NCI-H748 treated with DMSO at 0.1 percent for 48 hours (cell line): Measurements from ENCODE around the gene MOGAT2.
A peak's percentile ranks its signal among the peaks of the same experiment; 100 is the strongest.

Experiments
- DNase-seq: peaks from one replicate; lab custom pipeline; 2025; lab: John Stamatoyannopoulos, UW

MOGAT2 gene

DNA sequence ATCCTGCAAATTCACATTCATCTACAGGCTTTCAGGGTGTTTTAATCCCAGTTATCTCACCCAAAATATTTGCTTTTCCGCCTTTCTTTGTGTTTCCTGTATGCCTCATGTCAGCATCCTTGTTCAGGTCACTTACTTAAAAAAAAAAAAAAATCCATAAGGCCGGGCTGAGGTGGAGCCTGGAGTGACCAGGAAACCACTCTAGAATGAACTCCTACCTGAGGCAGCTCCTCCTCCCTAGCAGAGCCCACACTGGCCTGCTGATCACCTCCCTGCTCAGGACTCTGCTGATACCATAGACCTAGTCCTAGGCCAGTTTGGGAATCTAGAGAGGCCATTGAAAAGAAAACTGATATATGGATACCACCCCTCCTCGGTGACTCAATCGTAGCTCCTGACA, 42.2 kb downstream of the MOGAT2 start:
- DNase-seq, result no peak

DNA sequence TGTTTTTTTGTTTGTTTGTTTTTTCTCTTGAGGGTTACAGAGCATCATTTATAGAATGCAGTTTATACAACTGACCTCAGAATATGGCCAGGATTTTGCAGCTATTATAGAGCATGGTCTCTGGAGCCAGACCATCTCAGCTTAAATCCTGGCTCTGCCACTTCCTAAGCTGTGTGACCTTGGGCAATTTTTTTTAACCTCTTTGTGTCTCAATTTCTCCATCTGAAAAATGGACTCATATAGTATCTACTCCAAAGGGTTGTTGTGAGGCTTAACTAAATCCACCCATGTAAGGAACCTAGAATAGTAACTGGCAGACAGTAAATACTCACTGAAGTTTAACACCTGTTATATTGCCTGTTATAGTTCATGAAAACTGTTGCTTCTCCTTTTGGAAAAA, 42.6 kb downstream of the MOGAT2 start:
- no peak for DNase-seq

DNA sequence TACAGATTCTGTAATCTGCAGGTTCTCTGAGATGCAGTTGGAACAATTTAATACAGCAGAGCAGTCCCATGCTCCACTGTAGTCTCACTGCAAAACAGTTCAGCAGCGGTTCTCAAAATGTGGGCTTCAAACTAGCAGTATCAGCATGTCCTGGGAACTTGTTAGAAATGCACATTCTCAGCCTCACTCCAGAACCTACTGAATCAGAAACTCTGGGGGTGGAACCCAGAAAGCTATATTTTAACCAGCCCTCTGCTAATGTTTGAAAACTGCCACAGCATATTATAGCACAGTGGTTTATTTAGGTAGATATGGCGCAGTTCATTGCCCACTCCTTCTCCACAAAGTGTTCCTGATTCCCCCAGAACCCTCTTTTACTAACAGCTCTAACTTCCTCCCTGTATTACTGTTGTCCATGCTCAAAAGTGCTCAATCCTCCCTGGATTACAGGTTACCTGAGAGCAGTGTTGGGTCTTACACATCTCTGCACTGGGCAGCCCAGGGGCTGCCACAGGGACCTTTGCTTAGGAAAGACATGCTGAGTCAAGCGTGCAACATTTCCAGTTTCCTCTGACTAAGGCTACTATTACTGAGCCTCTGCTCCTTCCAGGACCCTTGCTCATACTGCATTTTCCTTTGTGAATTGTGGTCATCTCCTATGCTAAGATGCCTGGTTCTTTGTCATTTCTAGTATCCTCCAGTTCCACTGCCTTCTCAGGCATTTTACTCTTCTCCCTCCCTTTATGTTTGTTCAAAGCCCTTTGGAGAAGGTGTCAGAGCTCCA, 43.3 kb downstream of the MOGAT2 start:
- DNase-seq, result no peak

DNA sequence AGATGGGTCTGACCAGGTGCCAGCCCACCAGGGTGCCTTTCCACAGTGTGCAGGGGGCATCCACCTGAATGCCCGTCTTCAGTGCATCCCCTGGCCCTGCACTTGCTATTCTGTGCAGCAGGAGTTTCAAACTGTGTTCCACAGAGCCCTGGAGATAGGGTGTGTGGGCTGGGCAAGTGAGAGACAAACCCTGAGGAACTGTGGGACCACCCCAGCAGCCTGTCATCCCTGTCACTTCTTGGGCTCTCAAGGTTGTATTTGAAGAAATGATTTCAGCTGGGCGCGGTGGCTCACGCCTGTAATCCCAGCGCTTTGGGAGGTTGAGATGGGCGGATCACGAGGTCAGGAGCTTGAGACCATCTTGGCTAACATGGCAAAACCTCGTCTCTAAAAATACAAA, 44.5 kb downstream of the MOGAT2 start:
- no peak for DNase-seq

DNA sequence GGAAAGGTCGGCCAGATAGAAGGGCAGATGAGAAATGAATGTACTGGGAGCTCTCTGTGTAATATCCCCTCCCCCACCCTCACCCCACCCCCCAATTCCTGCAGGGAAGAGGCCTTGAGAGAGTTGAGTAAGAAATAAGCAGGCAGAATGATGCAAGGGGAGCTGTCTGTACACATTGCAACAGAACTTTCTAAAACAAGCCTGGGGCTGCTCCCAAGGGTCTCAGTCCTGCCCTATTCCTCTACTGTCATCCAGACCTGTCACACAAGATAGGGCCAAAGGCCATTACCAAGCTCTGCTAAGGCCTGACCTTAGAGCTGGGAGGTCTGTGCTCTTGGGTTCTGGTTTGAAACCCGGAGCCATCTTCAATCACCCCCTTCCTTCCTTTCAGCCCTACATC, 45.2 kb downstream of the MOGAT2 start:
- DNase-seq, result no peak

DNA sequence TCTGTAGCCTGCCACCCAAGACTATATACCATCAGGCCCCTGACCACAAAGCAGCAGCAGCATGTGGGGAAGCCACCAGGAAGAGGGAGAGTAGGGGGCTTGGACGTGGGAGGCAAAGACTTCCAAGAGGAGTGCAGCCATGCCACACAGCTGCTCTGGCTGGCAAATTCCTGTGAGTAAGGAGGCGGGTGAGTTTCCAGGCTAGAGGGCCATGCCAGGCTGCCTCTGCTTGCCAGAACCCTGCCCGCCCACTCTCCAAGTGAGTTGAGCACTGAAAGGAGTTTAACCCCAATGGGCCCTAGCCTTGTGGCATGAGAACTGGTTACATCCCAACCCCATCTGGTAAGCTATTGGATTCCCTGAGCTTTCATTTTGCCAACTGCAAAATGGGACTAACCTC, 46.2 kb downstream of the MOGAT2 start:
- DNase-seq, result no peak

DNA sequence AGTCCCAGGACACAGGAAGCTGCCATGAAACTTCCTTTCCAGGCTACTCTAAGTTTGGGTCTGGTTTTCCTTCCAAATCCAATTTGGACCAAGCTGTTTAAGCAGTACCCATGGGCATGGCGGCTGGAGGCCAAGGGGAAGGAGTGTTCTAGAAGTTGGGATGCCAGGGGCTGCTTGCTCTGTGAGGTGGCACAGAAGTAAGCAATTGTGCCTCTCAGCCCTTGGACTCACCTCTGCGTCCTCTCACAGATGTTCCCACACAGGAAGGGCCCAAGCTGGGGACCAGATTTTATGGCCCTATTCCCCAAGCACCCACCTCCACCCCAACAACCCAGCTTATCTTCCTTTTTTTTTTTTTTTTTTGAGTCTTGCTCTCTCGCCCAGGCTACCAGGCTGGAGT, 47.5 kb downstream of the MOGAT2 start:
- no peak for DNase-seq

DNA sequence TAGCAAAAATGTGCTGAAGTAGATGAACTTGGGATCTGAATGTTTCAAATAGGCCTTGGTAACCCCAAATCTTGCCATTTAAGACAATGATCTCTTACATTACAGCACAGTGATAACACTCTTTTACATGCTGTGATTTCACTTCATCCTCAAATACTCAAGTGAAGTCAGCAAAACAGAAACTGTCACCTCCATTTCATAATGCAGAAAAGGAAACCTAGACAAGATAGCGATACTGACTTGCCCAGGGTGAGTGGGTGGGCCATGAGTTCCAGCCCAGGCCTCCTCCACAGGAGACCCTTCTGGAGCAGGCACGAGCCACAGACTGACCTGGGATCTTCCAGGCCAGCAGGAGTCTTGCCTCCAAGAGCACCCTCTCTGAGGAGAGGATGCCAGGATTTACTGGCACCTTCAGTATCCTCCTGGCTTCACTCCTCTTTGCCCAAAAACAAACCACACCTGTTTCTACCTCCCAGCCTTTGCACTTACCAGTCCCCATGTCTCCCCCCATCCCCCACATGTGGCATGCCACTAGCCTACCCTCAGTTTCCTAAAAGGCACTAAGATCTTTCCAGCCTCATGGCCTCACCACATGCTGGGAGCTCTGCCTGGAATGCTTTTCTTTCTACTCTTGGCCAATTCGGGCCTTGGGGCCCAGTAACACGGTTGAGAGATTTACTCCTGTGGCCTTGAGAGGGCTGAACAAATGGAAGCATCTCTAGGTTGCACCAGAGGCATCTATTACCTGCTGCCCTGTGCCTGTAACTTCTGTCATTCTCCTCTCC, 49.0 kb downstream of the MOGAT2 start:
- no peak for DNase-seq

DNA sequence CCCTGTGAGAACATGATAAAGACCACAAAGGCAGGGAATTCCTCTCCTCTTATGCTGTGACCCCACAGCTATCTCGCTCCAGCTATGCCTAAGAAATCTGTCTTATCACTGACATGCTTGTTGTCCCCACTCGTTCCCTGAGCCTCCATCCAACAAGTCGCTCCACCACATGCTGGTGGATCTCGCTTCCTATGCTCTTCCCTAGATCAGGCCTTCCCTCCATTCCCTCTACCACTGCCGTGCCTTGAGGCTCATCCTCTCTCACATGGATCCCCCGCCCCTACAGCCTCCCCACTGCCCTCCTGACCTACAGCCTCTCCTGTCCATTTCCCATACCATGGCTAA, 49.6 kb downstream of the MOGAT2 start:
- no peak for DNase-seq

DNA sequence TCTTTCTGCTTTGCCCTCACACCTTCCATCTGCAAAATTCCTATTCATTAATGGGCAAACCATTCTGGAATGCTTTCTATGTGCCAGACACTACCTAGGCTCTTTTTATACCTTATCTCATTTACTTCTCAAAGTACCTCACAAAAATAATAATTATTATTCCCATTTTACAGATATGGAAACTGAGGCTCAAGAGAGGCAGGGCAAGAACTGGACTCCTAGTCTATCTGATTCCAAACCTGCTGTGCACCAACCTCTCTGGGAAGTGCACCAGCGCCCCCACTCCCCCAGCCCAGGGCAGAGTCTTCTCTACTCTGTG, 50.1 kb downstream of the MOGAT2 start:
- no peak for DNase-seq

DNA sequence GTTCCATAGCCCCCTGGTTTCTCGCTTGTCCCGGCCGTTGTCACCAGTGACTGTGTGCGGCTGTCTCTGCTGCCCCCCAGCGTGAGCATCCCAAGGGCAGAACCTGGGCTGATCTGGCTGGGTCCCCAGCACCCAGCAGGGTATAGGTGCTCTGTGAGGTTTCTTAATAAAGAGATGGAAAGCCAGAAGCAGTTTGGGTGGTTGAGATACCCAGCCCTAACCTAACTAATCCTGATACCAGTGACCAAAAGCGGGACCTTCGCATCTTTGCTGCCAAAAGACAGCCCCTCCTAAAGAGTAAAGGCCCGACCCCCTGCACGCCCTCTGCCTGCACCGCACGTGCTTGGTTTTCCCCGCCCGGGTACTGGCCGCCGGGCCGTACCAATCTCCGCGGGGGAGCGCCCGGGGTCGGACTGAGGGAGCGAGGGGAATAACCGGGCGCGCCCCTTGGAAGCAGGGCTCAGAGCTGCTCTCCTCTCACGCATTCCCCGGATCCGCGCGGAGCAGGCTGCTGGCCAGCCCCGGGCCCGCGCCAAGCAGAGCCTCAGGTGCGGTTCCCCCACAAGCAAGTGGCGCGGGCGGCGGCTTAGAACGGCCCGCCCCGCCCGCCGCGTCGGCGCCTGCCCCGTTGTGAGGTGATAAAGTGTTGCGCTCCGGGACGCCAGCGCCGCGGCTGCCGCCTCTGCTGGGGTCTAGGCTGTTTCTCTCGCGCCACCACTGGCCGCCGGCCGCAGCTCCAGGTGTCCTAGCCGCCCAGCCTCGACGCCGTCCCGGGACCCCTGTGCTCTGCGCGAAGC, 50.7 kb downstream of the MOGAT2 start, which contains the start of gene DGAT2:
TSS of gene DGAT2 (plus strand) at position 667 of the 797 bp plus-strand sequence. CDS start 214 bp downstream, outside the sequence.
- peak; percentile 59 for DNase-seq

DNA sequence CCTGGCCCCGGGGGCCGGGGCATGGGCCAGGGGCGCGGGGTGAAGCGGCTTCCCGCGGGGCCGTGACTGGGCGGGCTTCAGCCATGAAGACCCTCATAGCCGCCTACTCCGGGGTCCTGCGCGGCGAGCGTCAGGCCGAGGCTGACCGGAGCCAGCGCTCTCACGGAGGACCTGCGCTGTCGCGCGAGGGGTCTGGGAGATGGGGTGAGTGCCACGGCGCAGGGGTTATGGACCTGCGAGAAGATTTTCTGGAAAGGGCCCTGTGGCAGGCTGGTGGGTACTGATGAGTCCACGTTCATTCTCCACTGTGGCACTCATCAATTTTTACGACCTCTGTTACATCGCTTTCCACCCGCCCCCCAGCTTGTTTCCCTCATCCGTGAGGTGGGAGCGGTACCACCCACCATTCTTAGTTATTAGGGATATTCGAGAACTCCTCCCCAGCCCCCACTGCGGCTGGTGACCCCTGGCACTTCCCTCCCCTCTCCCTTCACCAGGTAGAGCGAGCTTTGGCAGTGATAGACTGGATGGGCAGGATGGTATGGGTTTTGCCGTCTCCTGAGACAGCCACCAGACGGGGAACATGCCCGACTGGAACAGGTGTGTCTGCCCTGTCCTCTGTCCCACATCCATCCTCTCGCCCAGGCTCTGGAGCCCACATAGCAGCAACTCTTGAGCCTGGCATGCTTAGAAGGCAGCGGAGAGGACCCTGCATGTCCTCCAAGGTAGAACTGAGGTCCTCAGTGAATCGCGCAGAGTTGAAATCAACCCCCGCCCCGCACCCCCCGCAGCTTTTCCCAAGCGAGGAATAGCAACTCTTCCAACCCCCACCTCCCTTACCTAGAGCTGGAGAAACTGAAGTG, 51.5 kb downstream of the MOGAT2 start:
- DNase-seq, result peak; percentile 24

DNA sequence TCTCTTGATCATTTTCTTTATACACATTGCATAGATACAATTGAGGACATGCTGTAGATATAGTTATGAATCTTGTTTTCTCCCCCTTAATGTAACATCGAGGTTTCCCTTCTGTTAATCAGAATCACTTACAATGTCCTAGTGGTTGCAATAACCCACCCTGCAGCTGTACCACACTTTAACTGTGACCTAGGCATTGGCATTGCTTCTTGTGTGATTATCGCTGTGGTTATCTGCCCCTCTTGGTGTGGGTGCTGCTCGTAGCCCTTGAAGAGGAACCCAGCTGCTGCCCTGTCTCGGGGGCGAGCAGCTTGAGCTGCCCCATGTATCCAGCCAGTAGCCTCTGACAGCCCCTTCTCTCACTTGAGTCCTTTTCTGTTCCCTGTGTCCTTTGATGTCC, 52.5 kb downstream of the MOGAT2 start:
- DNase-seq, result no peak

DNA sequence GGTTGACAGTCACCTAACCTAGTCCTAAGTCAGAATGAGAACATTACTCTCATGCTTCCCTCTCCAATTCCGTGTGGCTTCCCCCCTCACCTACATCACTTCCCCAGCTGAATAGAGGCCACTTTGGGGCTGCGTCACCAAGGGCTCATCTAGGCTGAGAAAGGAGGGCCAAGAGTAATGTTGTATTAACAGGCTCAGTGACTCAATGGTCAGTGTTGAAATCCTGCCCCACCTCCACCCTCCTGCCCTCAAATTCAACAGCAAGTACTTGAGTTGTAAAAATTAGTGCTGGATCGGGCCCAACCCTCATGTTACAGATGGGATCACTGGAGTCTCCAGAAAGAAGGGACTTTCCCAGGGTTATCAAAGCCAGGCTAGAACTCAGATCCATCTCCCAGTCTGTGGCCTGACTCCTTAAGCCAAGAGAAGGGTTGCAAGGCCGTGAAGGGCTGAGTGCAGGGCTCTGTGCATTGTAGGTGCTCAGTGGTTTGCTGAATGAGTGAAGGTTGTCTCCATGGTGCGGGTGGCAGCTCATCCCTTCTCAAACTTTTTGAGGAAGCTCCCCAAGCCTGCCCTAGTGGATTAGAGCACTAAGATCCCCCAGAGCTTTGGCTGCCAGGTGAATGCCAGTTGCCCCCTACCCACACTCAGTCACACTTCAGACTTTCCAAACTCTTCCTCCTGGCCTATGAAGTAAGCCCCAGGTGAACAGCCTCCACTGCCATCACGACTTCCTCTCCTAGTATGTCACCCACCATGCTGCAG, 54.2 kb downstream of the MOGAT2 start:
- no peak for DNase-seq

DNA sequence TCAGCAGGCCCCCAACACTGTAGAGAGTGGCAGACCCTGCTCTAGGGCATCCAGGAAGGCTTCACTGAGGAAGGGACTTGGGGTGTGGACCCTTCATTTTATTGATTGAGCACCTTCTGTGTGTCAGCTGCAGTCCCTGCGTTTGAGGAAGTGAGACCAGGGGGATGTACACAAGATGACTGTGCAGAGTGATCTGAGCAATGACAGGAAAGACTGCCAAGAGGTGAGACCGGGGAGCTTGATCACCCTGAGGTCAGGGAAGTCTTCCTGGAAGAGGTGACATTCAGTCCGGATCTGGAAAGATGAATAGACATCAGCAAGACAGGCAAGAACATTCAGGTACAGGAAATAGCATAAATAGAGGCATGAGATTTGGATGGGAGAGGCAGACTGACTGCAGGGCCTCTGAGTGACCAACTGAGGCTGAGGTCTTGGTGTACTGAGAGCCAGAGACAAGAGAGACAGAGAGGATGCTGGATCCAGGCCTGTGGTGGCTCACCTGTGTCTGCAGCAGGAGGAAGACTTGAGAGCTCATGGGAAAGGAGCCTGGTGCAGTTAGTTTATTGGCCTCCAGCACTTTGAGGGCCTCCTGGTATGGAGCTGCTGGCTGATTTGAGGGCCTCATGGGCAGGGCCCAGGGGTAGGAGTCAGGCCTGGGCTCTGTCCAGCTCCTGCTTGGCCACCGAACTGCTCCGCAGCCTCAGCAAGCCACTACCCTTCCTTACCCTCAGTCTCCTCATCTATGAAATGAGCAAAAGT, 56.1 kb downstream of the MOGAT2 start:
- DNase-seq, result no peak

DNA sequence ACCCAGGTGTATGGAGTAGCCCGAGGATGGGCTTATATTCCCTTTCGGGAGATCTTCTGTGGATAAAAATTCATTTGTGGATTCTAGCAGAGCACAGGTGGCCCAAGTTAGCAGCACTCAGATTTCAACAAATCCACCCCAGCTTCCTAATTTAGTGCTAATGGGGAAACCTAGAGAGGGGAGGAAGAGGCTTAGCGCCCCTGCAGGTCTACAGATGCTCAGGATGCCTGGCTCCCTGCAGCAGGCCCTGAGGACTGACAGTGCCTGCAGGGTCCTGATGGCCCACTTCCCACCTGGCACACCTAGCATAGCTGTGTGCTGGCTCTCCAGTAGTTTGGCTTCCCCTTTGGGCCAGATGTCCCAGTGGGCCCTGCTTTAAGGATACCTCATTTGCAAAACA, 57.4 kb downstream of the MOGAT2 start:
- DNase-seq, result no peak

DNA sequence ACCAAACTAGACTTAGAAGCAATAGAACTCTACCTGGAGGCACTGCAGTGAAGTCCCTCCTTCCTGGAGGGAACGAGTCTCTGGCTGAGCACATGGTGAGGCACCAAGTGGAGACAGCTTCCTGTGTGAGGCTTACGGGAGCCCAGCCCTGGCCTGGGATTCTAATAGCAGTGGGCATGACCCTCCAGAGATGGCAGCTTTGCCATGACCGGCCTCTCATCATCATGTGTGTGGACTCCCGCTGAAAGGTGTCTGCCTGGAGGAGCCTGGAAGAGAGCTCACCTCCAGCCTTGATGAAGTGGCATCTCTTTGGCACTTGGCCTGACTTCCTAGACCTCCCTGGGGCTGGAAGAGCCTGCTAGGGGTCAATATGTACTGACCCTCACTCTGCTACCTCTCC, 58.9 kb downstream of the MOGAT2 start:
- DNase-seq, result no peak

DNA sequence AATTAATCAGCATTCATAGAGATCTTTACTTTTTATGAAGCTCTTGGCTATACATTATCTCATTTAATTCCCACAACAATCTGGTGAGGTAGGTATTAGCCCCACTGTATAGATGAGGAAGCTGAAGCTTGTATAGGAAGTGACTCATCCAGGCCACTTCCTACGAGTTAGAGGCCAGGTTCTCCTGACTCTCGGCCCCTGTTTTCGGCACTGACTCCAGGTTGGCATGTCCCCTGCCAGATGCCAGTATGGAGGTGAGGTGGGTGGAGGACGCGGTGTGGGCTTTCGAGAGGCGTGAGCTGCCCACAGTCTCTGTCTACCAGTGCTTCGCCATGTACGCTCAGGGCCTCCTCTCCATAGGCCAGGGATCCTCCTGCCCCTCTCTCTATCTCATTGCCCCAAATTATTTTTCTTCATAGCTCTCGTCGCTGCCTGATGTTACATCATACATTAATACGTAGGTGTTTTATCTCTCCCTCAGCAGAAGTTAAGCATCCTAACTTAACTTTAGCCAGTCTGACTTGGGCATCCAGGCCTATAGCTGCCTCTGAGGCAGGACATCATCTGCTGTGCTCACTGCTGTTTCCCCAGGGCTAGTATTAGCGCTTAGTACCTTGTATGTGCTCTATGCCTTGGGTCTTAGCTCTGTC, 59.9 kb downstream of the MOGAT2 start:
- no peak for DNase-seq

DNA sequence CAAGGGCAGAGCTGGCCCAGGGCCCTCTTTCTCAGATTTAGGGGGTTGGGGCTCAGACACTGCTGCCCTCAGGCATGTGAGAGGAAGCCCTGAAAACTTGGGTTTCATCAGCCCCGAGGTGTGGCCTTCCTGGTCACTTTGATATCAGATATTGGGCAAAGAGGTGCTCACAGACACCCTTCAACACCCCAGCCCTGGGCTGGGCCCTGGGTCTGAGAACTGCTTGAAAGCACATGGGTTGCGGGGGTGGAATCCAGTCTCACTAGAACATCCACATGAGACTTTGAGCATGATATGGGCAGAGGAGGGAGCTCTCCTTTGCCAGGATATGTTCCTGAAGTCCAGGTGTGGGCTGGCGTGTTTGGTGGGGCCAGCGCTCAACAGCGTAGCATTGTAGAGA, 61.3 kb downstream of the MOGAT2 start:
- no peak for DNase-seq

DNA sequence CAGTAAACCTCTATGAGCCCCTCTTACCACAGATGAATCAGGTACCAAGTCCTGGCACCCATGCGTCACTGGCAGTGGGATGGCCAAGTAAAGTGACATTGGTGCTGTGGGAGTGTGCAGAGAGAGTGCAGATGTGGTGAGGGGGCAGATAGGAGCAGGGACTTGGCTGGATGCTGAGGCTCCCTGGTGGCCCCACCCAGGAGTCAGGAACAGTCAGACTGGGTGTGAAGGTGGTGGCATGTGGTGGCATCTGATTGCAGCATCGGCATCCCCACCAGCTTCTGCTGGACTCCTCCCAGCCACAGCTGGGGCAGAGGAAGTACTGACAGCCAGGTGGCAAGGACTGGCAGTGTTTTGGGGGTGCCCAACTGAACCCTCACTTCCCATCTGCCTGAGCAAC, 62.3 kb downstream of the MOGAT2 start:
- no peak for DNase-seq
